PC-9 (cell line): ENCODE measurements around the gene GSE1. TPM values are rescaled to one million over a fixed set of nuclear protein-coding genes. Genes with fewer than 3 reads are reported as not detected.

Source experiments
- BruUV-seq: library from RNA; stranded (reverse); fragments of 400-500 nt; replicated peaks from 2 replicates; lab custom pipeline; 2021; lab: Mats Ljungman, UMichigan
- CTCF ChIA-PET: fragments of 300-600 bp; sonication (Branson Sonifier 250); formaldehyde crosslinking; loops from one replicate; lab custom pipeline; 2022; ENCODE audit warnings: antibody characterized with exemption; lab: Charles Lee
- POLR2A ChIA-PET: fragments of 300-600 bp; sonication (Branson Sonifier 250); formaldehyde crosslinking; loops from one replicate; lab custom pipeline; 2022; ENCODE audit warnings: antibody characterized with exemption; ENCODE audit not compliant: unreplicated experiment; lab: Charles Lee
- DNase-seq, 2 experiments: peaks; one replicate each; pipeline versions ENCODE4 v3.0.0 to v3.0.0-alpha.2; 2015 to 2022; ENCODE audit warnings: mixed read lengths in 1 of 2
- H2AFZ ChIP-seq: fragments of 200-600 bp; sonication (generic); 2 replicates; pipeline ENCODE4 v1.8.1; 2017; ENCODE audit warnings: antibody characterized with exemption
- H3F3A ChIP-seq: fragments of 200-600 bp; sonication (generic); 2 replicates; pipeline ENCODE4 v1.8.1; 2017; ENCODE audit warnings: antibody characterized with exemption, mild to moderate bottlenecking, low read depth; ENCODE audit not compliant: insufficient read depth
- H3K27ac ChIP-seq: fragments of 200-600 bp; sonication (generic); 2 replicates; pipeline ENCODE4 v1.6.1; 2016; ENCODE audit warnings: mixed run types
- H3K27me3 ChIP-seq: fragments of 200-600 bp; sonication (generic); 2 replicates; pipeline ENCODE4 v1.6.1; 2016; ENCODE audit warnings: low read depth, mixed run types; ENCODE audit not compliant: insufficient read depth
- H3K36me3 ChIP-seq: fragments of 200-600 bp; sonication (generic); 2 replicates; pipeline ENCODE4 v1.6.1; 2016; ENCODE audit warnings: low read depth, mixed run types
- H3K4me1 ChIP-seq: fragments of 200-600 bp; sonication (generic); replicated peaks from 2 replicates; pipeline ENCODE4 v1.6.1; 2016; ENCODE audit warnings: mixed run types; ENCODE audit not compliant: insufficient read depth
- H3K4me2 ChIP-seq: fragments of 200-600 bp; sonication (generic); 2 replicates; pipeline ENCODE4 v1.6.1; 2017; ENCODE audit warnings: mixed run types
- H3K4me3 ChIP-seq: fragments of 200-600 bp; sonication (generic); 2 replicates; pipeline ENCODE4 v1.6.1; 2016; ENCODE audit warnings: mixed run types
- H3K79me2 ChIP-seq: fragments of 200-600 bp; sonication (generic); 2 replicates; pipeline ENCODE4 v1.6.1; 2017; ENCODE audit warnings: low read depth, mixed run types
- H3K9me2 ChIP-seq: fragments of 200-600 bp; sonication (generic); 2 replicates; pipeline ENCODE4 v1.8.1; 2017; ENCODE audit warnings: mild to moderate bottlenecking; ENCODE audit not compliant: insufficient read depth
- H3K9me3 ChIP-seq: fragments of 200-600 bp; sonication (generic); 2 replicates; pipeline ENCODE4 v1.8.1; 2016; ENCODE audit warnings: low read depth; ENCODE audit not compliant: insufficient read depth
- H4K20me1 ChIP-seq: fragments of 200-600 bp; sonication (generic); 2 replicates; pipeline ENCODE4 v1.8.1; 2017; ENCODE audit not compliant: insufficient read depth
- CTCF ChIP-seq: fragments of 200-600 bp; sonication (generic); conservative IDR thresholded peaks from 2 replicates; pipeline ENCODE4 v1.6.1; 2017; ENCODE audit warnings: mixed run types, antibody characterized with exemption, mild to moderate bottlenecking, moderate library complexity
- EZH2 ChIP-seq: fragments of 200-600 bp; sonication (generic); IDR thresholded peaks from 2 replicates; pipeline ENCODE4 v1.8.0; 2017; ENCODE audit warnings: antibody characterized with exemption, low read depth
- intact Hi-C: fragments of 100-400 bp; cut with micrococcal nuclease; formaldehyde crosslinking; loops from one replicate; pipeline ENCODE4 v1.10.0; 2022; ENCODE audit not compliant: unreplicated experiment
- total RNA-seq: library from RNA; stranded (reverse); gene quantifications from 2 replicates; pipeline ENCODE4 v1.2.3, GENCODE V29; 2021

Gene GSE1
- total RNA-seq, 1 experiment from 2014 or later: 83.5 TPM

- no peaks in the 10 kb centered on the region for H3K9me2 ChIP-seq
Observed at GRCh38 chr16:85698459-85698891, 85.4 kb downstream of the GSE1 start.

GRCh38 chr16:85698935-85699558, 85.9 kb downstream of the GSE1 start:
- ChIA-PET CTCF (interaction anchor here (0.5 kb wide), 1 partner anchor 21 kb away, joined by 5 read pairs; no protein-coding TSS in a partner anchor), POLR2A (no interaction called here)
- H3K9me2 ChIP-seq: no peaks in the 10 kb centered on the region
- no peak overlapping the region for H3K27ac ChIP-seq
- H3F3A ChIP-seq: no peaks in the 10 kb centered on the region; the same call in 1 of the 2 replicates
- H4K20me1 ChIP-seq: peaks cover 3% of the 10 kb centered on the region; the same call in 1 of the 2 replicates
- no peak for DNase-seq
- no peaks in the 10 kb centered on the region for H3K36me3 ChIP-seq
- no peaks in the 10 kb centered on the region for H3K27me3 ChIP-seq
- H3K9me3 ChIP-seq: no peaks in the 10 kb centered on the region
- no TSS peak for BruUV-seq
- no peak overlapping the region for H2AFZ ChIP-seq
- no peak overlapping the region for H3K4me3 ChIP-seq
- TF ChIP-seq EZH2: no peak
- TF ChIP-seq CTCF: no peak
- no peaks in the 10 kb centered on the region for H3K79me2 ChIP-seq
- no peak overlapping the region for H3K4me2 ChIP-seq
- intact Hi-C loops: no loop called here
- no peaks in the 10 kb centered on the region for H3K4me1 ChIP-seq

More at GRCh38 chr16:85698459-85698891, 85.4 kb downstream of the GSE1 start:
- Histone ChIP-seq H3K79me2 (no peaks in the 10 kb centered on the region), H3K27me3 (no peaks in the 10 kb centered on the region), H4K20me1 (peaks cover 3% of the 10 kb centered on the region; the same call in 1 of the 2 replicates), H3K27ac (no peak overlapping the region), H3K9me3 (no peaks in the 10 kb centered on the region), H3K4me3 (no peak overlapping the region), H3F3A (no peaks in the 10 kb centered on the region; the same call in 1 of the 2 replicates), H3K4me1 (no peaks in the 10 kb centered on the region), H3K36me3 (no peaks in the 10 kb centered on the region), H3K4me2 (no peak overlapping the region), H2AFZ (no peak overlapping the region)
- CTCF ChIA-PET: no interaction called here
- TF ChIP-seq CTCF (no peak), EZH2 (no peak)
- POLR2A ChIA-PET: no interaction called here
- BruUV-seq: no TSS peak
- intact Hi-C loops: no loop called here
- DNase-seq: no peak

- no TSS peak for BruUV-seq
- no peaks in the 10 kb centered on the region for H3K27me3 ChIP-seq
- H3K4me3 ChIP-seq: no peak overlapping the region
- no peaks in the 10 kb centered on the region for H3K36me3 ChIP-seq
- no peak overlapping the region for H3K4me2 ChIP-seq
- H3F3A ChIP-seq: no peaks in the 10 kb centered on the region; the same call in 1 of the 2 replicates
- H3K79me2 ChIP-seq: no peaks in the 10 kb centered on the region
- H3K9me3 ChIP-seq: no peaks in the 10 kb centered on the region
- intact Hi-C loops: no loop called here
- TF ChIP-seq EZH2: no peak
- no peak for TF ChIP-seq CTCF
- DNase-seq: no peak
- no peaks in the 10 kb centered on the region for H3K9me2 ChIP-seq
- no peaks in the 10 kb centered on the region for H3K4me1 ChIP-seq
- peaks cover 3% of the 10 kb centered on the region; the same call in 1 of the 2 replicates for H4K20me1 ChIP-seq
- H3K27ac ChIP-seq: no peak overlapping the region
- no peak overlapping the region for H2AFZ ChIP-seq
- ChIA-PET CTCF (interaction anchor here (0.5 kb wide), 1 partner anchor 20 kb away, joined by 5 read pairs; no protein-coding TSS in a partner anchor), POLR2A (no interaction called here)
Observed at GRCh38 chr16:85699628-85700027, 86.5 kb downstream of the GSE1 start.
